Stimulated activated CD4-positive, alpha-beta T cell treated with anti-CD3 and anti-CD28 coated beads, TNF-alpha, amount 100 ng/mL, for 1 hour (primary cell): ENCODE results near the gene CR1.
"Not testable (repeated sequence)": the region's sequence is repeated elsewhere in the genome, so short reads cannot be mapped to it uniquely, and the experiment has no call there.

Experiments used
- DNase-seq, 3 donors: peaks; one replicate each; pipeline ENCODE4 v3.0.0-alpha.2; 2020; ENCODE audit warnings: low read depth in 3 of 3, low spot score in 1 of 3

Gene CR1

DNA sequence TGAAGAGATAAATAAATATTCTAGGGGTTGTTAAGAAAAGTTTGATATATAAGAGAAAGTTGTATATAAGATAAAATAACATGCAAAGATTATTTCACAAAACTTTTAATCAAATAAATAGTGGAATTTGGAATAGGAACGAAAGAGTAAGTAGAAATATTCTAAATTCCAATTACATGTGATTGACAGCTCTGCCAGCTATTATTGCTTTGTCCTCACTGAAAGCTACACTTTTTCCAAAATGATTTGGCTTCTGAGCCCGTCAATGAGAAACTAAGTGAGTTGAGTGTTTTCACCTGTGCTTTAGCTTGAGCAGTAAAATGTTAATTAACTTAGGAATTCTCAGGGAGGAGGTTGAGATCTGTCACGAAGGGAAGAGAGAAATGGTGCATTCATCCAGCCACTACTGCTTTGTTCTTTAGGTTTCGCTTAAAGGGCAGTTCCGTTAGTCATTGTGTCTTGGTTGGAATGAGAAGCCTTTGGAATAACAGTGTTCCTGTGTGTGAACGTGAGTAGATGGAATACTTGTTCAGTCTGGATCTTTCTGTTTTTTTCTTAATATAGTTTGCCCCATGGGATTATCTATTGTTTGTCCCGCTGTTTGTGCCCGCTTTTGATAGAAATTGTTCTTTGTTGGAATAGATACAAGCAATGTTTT lies 85.7 kb downstream of the CR1 start:
- no peak for DNase-seq

DNA sequence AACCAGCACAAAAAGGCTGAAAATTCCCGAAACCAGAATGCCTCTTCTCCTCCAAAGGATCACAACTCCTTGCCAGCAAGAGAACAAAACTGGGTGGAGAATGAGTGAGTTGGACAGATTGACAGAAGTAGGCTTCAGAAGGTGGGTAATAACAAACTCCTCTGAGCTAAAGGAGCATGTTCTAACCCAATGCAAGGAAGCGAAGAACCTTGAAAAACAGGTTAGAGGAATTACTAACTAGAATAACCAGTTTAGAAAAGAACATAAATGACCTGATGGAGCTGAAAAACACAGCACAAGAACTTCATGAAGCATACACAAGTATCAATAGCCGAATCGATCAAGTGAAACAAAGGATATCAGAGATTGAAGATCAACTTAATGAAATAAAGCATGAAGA lies 93.5 kb downstream of the CR1 start:
- DNase-seq = not testable (repeated sequence)

DNA sequence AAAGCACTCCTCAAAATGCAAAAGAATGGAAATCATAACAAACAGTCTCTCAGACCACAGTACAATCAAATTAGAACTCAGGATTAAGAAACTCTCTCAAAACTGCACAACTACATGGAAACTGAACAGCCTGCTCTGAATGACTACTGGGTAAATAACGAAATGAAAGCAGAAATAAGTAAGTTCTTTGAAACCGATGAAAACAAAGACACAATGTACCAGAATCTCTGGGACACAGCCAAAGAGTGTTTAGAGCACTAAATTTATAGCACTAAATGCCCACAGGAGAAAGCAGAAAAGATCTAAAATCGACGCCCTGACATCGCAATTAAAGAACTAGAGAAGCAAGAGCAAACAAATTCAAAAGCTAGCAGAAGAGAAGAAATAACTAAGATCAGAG lies 95.2 kb downstream of the CR1 start:
- not testable (repeated sequence) for DNase-seq

DNA sequence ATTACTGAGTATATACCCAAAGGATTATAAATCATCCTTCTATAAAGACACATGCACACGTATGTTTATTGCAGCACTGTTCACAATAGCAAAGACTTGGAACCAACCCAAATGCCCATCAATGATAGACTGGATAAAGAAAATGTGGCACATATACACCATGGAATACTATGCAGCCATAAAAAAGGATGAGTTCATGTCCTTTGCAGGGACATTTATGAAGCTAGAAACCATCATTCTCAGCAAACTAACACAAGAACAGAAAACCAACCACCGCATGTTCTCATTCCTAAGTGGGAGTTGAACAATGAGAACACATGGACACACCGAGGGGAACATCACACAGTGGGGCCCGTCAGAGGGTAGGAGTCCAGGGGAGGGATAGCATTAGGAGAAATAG lies 98.1 kb downstream of the CR1 start:
- DNase-seq = not testable (repeated sequence)

DNA sequence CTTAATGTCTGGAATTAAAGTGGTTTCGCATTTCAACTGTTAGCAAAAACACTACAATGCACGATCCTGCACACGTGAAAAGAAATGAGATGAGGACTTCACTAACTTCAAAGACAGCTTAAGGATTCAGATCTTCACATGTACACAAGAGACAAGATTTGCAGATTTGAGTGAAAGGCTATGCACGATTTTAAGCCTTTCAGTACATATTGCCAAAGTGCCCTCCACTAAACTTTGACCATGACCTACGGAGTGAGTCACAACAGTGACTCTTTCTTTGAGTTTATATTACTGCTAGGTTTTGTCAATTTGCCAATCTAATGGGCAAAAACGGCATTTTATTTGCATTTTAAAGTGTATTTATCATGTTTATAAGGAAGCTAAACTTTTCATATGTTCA lies 107.8 kb downstream of the CR1 start:
- no peak for DNase-seq

DNA sequence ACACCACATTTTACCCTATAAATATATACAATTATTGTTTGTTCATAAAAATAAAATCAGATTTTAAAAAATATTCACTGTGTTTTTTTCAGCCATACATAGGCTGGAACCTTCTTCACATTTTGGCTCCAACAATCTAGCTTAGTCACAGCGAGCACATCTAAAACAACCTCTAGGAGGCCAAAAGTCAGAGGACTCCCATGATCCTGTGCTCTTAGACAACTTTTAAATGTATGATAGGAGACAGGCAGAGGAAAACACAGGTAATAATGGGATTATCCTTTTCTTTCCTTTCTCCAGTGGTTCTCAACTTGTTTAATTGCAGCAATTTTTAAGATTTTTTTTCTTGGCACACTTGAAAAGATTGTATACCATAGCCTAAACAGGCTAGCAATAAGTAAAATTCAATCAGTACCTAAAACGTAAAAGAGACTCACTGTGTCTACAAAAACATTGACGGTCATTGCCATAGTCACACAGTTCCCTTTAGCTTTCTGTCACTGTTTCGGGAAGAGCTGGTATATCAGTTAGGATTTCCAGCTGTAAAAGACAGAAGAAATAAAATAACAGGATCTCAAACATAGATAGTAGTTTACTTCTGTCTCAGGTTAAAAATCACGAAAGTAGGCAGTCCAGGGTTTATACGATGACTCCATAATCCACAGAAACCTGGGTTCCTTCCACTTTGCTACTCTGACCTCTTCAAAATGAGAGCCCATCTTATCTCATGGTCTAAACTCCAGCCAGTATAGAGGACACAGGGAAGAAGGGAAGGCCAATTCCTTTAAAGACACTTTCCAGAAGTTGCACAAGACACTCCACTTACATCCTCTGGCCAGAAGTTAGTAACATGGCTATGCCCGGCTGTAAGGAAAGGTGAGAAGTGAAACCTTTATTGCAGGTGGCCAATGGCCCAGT lies 109.7 kb downstream of the CR1 start:
- no peak for DNase-seq

DNA sequence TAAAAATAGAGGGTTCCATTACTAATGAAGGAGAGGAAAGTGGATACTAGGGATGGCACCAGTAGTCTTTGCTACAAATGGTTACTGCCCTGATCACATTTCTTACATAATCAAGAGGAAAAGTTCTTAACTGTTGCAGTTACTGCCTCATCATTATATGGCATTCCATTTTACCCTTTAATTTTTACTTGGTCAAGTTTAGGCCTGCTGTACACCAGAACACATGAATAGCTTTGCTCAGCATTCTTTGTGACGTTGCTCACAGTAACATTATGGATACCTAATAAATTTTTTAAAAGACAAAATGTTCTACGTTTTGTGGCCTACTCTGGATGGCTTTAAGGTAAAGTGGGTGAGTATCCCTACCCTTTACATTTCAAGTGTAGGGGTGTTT lies 110.4 kb downstream of the CR1 start:
- no peak for DNase-seq

DNA sequence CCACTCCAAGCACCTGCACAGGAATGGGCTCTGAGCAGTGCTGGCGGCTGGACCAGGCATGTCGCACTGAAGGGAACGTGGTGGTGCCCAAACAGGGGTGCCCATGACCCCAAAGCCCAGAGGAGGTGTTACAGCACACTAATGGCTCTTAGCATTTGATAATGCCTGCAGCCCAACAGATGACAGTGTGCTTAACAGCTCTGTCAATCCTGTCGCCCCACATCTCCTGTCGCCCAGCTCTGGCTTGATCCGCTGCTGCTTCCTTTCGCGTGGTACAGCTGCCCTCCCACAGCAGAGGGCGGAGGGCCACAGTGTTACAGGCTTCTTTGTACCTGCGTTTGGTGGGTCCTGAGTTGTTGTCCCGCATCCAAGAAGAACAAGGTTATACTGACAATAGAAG lies 116.8 kb downstream of the CR1 start:
- no peak for DNase-seq

DNA sequence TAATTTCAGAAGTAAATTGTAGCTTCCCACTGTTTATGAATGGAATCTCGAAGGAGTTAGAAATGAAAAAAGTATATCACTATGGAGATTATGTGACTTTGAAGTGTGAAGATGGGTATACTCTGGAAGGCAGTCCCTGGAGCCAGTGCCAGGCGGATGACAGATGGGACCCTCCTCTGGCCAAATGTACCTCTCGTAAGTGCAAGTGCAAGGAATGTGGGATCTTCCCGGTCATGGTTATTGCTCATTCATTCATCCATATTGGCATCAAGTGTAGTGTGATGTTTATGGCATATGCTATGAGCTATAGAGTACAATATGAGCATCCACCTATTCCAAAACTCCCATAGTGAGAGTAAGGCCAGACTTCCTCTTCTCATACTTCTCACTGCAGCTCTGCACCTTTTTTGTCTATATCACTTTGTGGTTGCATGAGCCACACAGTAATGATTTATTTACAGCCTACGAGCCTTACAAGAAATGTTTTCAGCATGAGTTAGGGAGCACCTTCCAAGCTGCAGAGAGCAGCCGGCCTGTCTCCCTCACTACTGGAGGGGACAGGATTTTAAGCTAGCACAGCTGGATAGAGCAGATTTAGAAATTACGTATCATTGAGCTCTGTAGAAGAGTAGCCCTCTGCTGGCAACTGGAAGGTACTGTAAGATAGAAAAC lies 124.0 kb downstream of the CR1 start:
- DNase-seq = no peak

DNA sequence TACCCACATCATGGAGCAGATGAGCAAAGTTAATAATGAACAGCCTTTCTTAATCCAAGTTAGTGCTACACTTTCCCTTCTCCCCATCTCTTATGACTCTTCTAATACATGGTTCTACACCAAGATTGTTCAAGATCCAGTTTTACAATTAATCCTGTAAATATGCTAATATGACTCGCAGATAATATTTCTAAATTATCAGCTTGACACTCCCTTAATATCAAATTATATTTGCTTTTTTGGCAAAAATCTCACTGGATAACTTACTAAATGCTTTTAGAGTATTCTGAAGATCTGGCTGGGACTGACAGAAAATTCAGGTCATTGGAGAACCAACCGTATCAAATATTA lies 124.6 kb downstream of the CR1 start:
- no peak for DNase-seq

DNA sequence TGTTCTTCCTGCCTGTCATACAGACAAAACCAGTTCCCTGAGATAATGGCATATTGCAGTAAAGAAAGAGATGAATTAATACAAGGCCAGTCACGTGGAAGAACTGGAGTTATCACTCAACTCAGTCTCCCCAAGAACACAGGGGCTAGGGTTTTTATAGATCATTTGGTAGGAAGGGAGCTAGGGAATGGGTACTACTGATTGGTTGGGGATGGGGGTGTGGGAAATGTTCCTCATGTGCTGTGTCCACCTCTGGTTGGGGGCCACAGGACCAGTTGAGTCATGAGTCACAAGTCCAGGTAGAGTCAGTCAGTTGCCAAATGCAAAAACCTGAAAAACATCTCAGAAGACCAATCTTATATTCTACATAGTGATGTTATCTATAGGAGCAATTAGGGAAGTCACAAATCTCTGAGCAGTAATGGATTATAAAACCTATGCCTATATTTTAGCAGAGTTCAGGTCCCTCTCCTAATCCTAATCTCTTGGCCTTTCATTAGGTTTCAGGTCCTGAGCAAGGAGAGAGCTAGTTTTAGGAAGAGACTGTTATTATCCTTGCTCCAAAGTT lies 129.6 kb downstream of the CR1 start:
- not testable (repeated sequence) for DNase-seq

DNA sequence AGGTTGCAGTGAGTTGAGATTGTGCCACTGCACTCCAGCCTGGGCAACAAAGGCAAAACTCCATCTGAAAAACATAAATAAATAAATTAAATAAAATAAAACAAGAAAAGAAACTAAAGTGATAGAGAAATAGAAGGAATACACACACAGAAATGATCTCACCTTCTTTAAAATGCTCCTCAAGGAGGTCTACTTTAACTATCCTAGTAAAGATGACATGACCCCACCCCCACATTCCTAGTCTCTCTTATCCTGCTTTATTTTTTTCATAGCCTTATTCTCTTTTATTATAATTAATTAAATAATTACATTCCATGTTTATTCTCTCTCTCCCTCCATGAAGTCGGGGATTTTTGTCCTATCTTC lies 131.0 kb downstream of the CR1 start:
- DNase-seq = no peak

DNA sequence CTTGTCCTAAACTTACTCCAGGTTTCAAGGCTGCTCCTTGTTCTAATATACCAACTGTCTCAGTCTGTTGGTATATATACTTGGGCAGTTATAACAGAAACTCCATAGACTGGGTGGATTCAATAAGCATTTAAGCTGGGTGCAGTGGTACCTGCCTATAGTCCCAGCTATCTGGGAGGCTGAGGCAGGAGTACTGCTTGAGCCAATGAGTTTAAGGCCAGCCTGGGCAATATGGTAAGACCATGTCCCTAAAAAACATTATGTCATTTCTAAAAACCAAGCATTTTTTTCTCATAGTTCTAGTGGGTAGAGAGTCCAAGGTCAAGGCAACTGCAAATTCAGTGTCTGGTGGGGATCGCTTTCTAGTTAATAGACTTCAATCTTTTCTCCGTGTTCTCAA lies 131.5 kb downstream of the CR1 start:
- no peak for DNase-seq

DNA sequence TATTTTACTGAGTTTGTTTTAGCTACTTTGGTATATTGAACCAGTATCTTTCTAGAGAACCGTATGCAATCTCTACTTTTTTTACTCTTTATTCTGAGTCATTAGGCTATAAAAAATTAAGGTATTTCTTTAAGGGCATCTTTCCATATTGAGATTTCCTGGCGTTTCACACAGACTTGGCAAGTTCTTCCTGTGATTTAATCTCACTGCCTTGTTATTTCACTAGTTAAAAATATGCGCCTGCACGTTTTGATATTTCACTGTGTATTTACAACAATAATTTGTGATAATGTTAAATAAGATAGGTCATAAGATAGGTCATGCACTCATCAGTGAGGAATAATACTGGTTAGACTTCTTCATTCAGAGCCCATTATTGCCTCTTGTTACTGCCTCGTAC lies 132.8 kb downstream of the CR1 start:
- DNase-seq = no peak

DNA sequence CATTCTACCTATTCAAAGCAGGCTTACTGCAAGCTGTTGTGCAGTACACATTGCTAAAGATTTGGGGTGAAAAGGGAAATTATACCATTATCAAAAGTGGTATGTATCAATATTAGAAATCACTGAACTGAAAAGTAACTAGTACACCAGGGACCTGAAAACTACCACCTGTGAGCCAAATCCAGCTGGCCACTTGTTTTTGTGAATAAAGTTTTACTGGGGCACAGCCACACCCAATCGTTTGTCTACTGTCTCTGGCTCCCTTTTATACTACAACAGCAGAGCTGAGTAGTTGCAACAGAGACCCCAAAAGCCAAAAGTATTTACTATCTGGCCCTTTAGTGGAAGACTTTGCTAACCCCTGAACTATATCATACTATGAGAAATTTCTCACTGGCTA lies 135.2 kb downstream of the CR1 start:
- DNase-seq = no peak

DNA sequence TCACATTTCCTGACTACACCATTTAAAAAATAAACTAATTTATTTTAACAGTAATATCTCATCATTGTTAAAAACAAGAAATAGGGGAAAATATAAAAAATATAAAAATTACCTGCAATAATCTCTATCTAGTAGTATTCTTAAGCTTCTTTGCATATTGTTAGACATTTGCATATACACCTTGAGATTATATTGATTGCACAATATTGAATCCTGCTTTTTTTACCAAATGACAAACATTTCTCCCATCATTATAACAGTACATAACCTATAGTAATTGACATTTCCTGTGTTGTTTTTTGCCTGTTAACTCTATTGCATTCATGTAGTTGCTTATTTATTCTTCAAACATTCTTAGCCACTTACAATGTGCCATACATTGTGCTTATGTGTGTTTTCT lies 137.3 kb downstream of the CR1 start:
- no peak for DNase-seq

DNA sequence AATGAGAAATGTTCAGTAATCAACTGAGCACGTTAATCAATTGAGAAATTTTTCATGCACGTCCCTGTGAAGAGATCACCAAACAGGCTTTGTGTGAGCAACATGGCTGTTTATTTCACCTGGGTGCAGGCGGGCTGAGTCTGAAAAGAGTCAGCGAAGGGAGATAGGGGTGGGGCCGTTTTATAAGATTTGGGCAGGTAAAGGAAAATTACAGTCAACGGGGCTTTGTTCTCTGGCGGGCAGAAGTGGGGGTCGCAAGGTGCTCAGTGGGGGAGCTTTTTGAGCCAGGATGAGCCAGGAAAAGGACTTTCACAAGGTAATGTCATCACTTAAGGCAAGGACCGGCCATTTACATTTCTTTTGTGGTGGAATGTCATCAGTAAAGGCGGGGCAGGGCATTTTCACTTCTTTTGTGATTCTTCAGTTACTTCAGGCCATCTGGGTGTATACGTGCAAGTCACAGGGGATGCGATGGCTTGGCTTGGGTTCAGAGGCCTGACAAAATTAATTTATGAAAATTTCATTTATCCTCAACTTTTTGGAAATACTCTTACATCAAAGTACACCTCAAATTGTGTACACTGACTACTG lies 137.8 kb downstream of the CR1 start:
- not testable (repeated sequence) for DNase-seq

DNA sequence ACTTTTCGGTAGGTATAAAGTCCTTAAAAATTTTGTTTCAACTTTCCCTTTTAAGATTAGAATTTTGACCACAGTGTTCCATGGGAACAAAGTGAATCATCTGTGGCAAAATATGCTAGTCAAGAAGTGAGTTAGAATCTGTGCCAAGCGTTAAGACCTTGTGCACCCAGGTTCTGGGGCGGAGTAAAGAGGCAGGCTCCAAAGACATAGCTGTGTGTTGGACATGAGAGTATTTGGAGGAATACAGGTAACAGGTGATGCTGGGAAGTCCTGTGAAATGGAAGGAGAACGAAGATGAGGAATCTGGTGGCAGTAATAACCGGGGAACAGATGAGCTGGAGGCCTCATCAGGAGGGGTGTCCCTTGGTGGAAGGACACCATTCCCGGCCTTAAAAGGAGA lies 138.3 kb downstream of the CR1 start:
- DNase-seq = not testable (repeated sequence)

DNA sequence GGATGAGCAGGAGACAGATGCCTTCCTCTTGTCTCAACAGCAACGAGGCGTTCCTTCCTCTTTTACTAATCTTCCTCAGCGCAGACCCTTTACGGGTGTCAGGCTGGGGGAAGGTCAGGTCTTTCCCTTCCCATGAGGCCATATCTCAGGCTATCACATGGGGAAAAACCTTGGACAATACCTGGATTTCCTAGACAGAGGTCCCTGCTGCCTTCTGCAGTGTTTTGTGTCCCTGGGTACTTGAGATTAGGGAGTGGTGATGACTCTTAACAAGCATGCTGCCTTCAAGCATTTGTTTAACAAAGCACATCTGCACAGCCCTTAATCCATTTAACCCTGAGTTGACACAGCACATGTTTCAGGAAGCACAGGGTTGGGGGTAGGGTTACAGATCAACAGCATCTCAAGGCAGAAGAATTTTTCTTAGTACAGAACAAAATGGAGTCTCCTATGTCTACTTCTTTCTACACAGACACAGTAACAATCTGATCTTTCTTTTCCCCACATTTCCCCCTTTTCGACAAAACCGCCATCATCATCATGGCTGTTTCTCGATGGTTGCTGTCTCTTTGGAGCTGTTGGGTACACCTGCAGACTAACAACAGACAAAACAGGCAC lies 139.7 kb downstream of the CR1 start:
- not testable (repeated sequence) for DNase-seq

DNA sequence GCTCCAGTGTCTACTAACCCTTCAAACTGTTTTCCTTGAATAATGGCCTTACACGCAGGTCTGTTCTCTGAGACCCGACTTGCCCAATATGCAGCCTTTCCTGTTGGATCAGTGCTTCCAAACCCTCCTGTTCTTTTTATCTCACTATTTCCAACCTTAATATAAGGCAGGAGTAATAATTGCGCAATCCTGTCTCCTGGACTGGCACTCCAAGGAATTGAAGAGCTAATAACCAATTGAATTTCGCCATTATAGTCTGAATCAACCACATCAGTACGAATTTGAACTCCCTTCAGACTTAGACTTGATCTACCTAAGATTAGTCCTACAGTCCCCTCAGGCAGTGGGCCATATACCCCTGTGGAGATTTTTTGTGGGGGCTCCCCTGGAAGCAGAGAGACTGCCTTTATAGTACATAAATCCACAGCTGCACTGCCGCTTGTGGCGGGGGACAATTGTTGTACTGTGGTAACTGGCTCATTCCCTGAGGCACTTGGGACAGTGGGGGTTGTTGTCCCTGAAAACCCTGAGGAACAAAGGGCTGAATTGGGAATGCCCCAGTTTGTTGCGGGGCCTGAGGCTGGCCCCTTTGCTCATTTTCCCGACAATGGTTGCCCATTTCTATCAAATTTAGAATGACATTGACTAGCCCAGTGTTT lies 142.7 kb downstream of the CR1 start:
- not testable (repeated sequence) for DNase-seq

DNA sequence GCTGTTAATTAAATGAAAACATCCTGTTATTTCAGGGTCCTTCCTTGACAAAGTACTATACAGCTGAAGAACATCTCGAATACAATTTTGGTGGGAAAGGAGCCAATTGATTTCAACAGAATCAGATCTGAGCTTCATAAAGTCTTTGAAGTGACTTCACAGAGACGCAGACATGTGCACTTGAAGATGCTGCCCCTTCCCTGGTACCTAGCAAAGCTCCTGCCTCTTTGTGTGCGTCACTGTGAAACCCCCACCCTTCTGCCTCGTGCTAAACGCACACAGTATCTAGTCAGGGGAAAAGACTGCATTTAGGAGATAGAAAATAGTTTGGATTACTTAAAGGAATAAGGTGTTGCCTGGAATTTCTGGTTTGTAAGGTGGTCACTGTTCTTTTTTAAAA lies 143.4 kb downstream of the CR1 start:
- not testable (repeated sequence) for DNase-seq
